Mesenteric fat pad (tissue), 1 donor: Measurements from ENCODE around the gene DNAL4. TPM values are rescaled to one million over a fixed set of nuclear protein-coding genes. Genes with fewer than 3 reads are reported as not detected.
A peak's percentile ranks its signal among the peaks of the same experiment; 100 is the strongest.

Source experiments
- DNase-seq: peaks from one replicate; pipeline ENCODE4 v3.0.0-alpha.2; 2020; ENCODE audit warnings: low spot score
- long read RNA-seq: library from polyadenylated mRNA; unstranded; transcript quantifications from one replicate; pipeline ENCODE4 v2.0.0, GENCODE V29; 2020
- total RNA-seq: library from RNA; stranded (reverse); fragmentation: NEBNext Ultra II Directional; extraction: Animal tissue kit (Norgen Biotek cat#: 25700); gene quantifications from one replicate; pipeline ENCODE4 v1.2.1, GENCODE V29; 2021
- donor health status: DM: yes; HTN: yes; CAD: no.

DNAL4 gene
- 7.2 TPM for total RNA-seq
- long read RNA-seq, transcript DNAL4-201 (4 exons, 1,504 nt) = major isoform, 36 of 39 reads
- long read RNA-seq, partial matches to known transcripts = 2 of 39 reads
- long read RNA-seq, other reads (novel, unspliced or antisense) = 1 of 39 reads

GRCh38 chr22:38793721-38794466 lies at the start of gene DNAL4:
Gene DNAL4, minus strand, starts transcription at chr22:38794143. Its CDS starts 11,412 bp downstream, at chr22:38782731.
- DNase-seq = peak; percentile 91

- no peak for DNase-seq
Observed at GRCh38 chr22:38843201-38843656, 49.3 kb upstream of the DNAL4 start.

GRCh38 chr22:38842512-38843200 lies 48.7 kb upstream of the DNAL4 start:
- no peak for DNase-seq

GRCh38 chr22:38841635-38842034 lies 47.7 kb upstream of the DNAL4 start:
- no peak for DNase-seq

- no peak for DNase-seq
Observed at GRCh38 chr22:38841211-38841610, 47.3 kb upstream of the DNAL4 start.

- no peak for DNase-seq
Observed at GRCh38 chr22:38840129-38840528, 46.2 kb upstream of the DNAL4 start.

- no peak for DNase-seq
Observed at GRCh38 chr22:38839686-38840085, 45.7 kb upstream of the DNAL4 start.

- DNase-seq = no peak
Observed at GRCh38 chr22:38837414-38837928, 43.5 kb upstream of the DNAL4 start.

GRCh38 chr22:38835888-38836301 lies 42.0 kb upstream of the DNAL4 start:
- no peak for DNase-seq

GRCh38 chr22:38834991-38835390 lies 41.0 kb upstream of the DNAL4 start:
- no peak for DNase-seq

- DNase-seq = no peak
Observed at GRCh38 chr22:38834215-38834953, 40.4 kb upstream of the DNAL4 start.

GRCh38 chr22:38833061-38833460 lies 39.1 kb upstream of the DNAL4 start:
- DNase-seq = no peak

GRCh38 chr22:38832005-38832978 lies 38.3 kb upstream of the DNAL4 start:
- DNase-seq = no peak

GRCh38 chr22:38831166-38831945 lies 37.4 kb upstream of the DNAL4 start:
- DNase-seq = no peak

GRCh38 chr22:38830845-38831108 lies 36.8 kb upstream of the DNAL4 start:
- no peak for DNase-seq

GRCh38 chr22:38830026-38830844 lies 36.3 kb upstream of the DNAL4 start:
- no peak for DNase-seq

GRCh38 chr22:38829485-38829884 lies 35.5 kb upstream of the DNAL4 start:
- no peak for DNase-seq

- no peak for DNase-seq
Observed at GRCh38 chr22:38828616-38829205, 34.8 kb upstream of the DNAL4 start.
